Stimulated activated effector memory CD8-positive, alpha-beta T cell treated with anti-CD3 and anti-CD28 coated beads, Interleukin-12 subunit alpha, Interleukin-12 subunit beta, amount 100 ng/mL, for 72 hours (primary cell): ENCODE results near the gene GTF3C2.
"Not testable (repeated sequence)": the region's sequence is repeated elsewhere in the genome, so short reads cannot be mapped to it uniquely, and the experiment has no call there.

Experiments
- ATAC-seq: fragments of 150-1000 bp; cut with Tn5 transposase; 2 replicates; pipeline ENCODE4 v1.10.0; 2021
- DNase-seq, 2 donors: peaks; one replicate each; pipeline ENCODE4 v3.0.0; 2021 to 2022; ENCODE audit warnings: low spot score in 2 of 2
- H3K27ac Mint-ChIP-seq: one replicate; pipeline ENCODE4 v1.8.0; 2022; ENCODE audit warnings: mild to moderate bottlenecking, mixed read lengths
- H3K36me3 Mint-ChIP-seq: one replicate; pipeline ENCODE4 v1.8.0; 2022; ENCODE audit warnings: mild to moderate bottlenecking, mixed read lengths
- H3K4me1 Mint-ChIP-seq: one replicate; pipeline ENCODE4 v1.8.0; 2022; ENCODE audit warnings: mixed read lengths
- H3K4me3 Mint-ChIP-seq: one replicate; pipeline ENCODE4 v1.8.0; 2022; ENCODE audit warnings: mild to moderate bottlenecking, mixed read lengths
- H3K9me3 Mint-ChIP-seq: one replicate; pipeline ENCODE4 v1.8.0; 2022; ENCODE audit warnings: mixed read lengths

GTF3C2 gene

DNA sequence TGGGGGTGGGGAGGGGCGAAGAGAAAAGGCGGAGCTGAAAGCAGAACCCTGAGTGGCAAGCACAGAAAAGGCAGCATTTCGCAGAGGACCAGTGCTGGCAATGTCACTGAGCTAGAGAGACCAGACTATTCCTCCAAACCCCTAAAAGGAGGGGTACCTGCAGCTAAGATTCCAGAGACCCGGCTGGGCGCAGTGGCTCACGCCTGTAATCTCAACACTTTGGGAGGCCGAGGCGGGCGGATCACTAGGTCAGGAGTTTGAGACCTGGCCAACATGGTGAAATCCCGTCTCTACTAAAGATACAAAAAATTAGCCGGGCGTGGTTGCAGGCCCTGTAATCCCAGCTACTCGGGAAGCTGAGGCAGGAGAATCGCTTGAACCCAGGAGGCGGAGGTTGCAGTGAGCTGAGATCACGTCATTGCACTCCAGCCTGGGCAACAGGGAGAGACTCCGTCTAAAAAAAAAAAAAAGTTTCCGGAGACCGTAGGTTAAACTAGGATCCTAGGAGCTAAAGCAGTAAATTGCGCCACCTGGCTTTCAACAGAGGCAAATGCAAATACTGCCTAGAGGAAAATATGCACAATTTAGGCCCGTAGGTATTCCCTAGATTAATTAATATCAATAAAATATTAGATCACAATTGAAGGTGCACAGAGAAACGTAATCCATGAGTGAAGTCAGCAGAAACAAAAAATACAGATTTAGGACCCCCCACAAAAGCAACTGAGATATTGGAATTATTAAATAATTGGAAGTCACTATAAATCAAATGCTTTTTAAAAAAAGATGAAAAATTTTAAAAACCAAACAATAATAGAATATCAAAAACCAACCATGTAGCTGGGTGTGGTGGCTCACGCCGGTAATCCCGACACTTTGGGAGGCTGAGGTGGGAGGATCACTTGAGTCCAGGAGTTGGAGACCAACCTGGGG, 53.2 kb downstream of the GTF3C2 start:
- Mint-ChIP-seq H3K4me1 (peaks cover 12% of the 10 kb centered on the region), H3K27ac (no peak overlapping the region), H3K9me3 (no peaks in the 10 kb centered on the region), H3K36me3 (no peaks in the 10 kb centered on the region), H3K4me3 (peak overlapping the region; percentile 25)
- ATAC-seq (peak; percentile 62), DNase-seq (peak; percentile 17 to 65)

DNA sequence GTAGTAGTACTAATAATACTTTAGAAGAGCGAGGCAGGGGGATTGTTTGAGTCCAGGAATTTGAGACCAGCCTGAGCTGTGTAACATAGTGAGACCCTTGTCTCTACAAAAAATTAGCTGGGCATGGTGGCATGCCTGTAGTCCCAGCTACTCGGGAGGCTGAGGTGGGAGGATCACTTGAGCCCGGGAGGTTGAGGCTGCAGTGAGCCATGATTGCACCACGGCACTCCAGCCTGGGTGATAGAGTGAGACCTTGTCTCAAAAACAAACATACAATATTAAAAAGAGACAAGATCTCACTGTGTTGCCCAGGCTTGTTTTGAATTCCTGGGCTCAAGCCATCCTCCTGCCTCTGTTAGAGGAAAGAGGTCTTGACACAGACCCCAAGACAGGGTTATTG, 56.0 kb downstream of the GTF3C2 start:
- H3K4me1 Mint-ChIP-seq, H3K9me3 Mint-ChIP-seq, DNase-seq, H3K27ac Mint-ChIP-seq, ATAC-seq, H3K36me3 Mint-ChIP-seq, H3K4me3 Mint-ChIP-seq: not testable (repeated sequence)

DNA sequence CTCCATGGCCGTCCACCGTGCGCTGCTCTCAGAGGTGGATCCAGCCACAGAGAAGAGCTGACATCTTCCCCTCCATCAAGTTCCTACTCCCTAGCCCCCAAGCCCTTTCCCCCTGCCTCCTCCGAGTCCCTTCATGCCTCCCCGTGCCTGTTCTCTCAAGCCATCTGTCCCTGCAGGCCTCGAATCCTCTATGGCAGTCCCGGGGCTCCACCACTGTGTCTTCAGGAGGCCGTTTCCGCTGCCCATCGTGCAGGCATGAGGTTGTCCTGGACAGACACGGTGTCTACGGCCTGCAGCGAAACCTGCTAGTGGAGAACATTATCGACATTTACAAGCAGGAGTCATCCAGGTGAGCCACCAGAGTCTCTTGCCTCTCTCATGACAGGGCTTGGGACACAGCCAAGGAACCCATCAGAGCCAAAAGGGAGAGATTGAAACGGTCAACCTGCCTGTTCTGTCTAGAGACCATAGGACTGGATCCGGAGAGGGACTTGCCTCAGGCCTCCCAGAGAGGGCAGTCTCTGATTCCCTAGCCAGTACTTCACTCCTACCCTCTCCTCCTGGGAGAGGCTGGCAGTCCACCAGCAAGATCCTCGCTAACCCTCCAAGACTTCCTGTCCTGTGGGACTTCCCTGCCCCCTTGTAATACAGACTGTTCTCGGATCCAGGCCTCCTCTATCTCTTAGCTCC, 58.0 kb downstream of the GTF3C2 start:
- no peaks in the 10 kb centered on the region for H3K9me3 Mint-ChIP-seq
- H3K4me1 Mint-ChIP-seq: no peaks in the 10 kb centered on the region
- ATAC-seq (no peak), DNase-seq (no peak)
- no peak overlapping the region for H3K27ac Mint-ChIP-seq
- no peak overlapping the region for H3K4me3 Mint-ChIP-seq
- no peaks in the 10 kb centered on the region for H3K36me3 Mint-ChIP-seq

DNA sequence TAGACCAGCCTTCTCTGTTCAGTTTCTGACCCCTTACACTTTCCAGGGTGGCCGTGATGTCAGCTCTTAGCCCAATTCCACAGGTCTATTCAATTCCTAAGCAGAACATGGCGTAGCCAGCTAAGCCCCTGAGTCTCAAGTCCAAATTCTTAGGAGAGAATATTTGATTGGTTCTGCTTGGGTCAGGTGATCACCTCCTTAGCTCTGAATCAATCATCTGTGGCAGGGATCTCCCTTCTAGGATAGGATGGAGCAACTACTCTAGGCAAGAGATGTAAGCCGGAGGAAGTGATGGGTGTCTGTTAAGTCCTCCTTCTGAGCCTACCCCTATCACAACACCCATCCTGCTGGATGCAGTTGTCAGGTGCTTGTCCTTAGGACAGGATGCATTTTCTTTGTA, 59.4 kb downstream of the GTF3C2 start:
- Mint-ChIP-seq H3K27ac (no peak overlapping the region), H3K36me3 (no peaks in the 10 kb centered on the region), H3K4me3 (no peak overlapping the region), H3K4me1 (no peaks in the 10 kb centered on the region), H3K9me3 (no peaks in the 10 kb centered on the region)
- ATAC-seq (no peak), DNase-seq (no peak)

DNA sequence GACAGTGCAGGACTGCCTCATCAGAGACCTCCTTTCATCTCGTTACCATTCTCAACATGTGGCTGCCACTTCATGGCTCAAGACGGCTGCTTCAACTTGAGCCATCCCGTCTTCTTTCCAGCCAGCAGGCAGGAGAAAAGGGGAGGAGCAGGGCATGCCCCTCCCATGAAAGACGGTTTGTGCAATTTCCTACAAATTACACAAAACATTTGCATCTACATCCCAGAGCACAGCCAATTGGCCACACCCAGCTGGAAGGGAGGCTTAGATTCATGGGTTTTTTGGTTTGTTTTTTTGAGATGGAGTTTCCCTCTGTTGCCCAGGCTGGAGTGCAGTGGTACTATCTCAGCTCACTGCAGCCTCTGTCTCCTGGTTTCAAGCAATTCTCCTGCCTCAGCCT, 60.1 kb downstream of the GTF3C2 start:
- no peak overlapping the region for H3K27ac Mint-ChIP-seq
- no peak overlapping the region for H3K4me3 Mint-ChIP-seq
- no peaks in the 10 kb centered on the region for H3K36me3 Mint-ChIP-seq

DNA sequence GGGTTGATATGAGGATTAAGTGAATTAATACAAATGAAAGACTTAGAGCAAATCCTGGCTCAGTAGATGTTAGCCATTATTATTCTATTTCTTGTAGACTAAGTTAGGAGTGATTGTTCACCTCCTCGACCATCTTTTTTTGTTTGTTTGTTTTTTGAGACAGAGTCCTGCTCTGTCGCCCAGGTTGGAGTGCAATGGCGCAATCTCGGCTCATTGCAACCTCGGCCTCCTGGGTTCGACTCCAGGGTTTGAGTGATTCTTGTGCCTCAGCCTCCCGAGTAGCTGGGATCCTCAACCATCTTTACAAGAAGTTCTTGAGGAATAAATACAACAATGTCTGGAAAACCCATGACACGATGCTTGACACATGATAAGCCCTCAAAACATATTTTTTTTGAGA, 61.6 kb downstream of the GTF3C2 start:
- H3K27ac Mint-ChIP-seq: no peak overlapping the region
- DNase-seq: no peak
- H3K4me3 Mint-ChIP-seq: no peak overlapping the region
- no peaks in the 10 kb centered on the region for H3K9me3 Mint-ChIP-seq
- no peaks in the 10 kb centered on the region for H3K36me3 Mint-ChIP-seq
- ATAC-seq: no peak
- H3K4me1 Mint-ChIP-seq: no peaks in the 10 kb centered on the region

More for the DNA sequence above, 60.1 kb downstream of the GTF3C2 start:
- no peaks in the 10 kb centered on the region for H3K9me3 Mint-ChIP-seq
- ATAC-seq: no peak
- no peak for DNase-seq
- H3K4me1 Mint-ChIP-seq: no peaks in the 10 kb centered on the region

DNA sequence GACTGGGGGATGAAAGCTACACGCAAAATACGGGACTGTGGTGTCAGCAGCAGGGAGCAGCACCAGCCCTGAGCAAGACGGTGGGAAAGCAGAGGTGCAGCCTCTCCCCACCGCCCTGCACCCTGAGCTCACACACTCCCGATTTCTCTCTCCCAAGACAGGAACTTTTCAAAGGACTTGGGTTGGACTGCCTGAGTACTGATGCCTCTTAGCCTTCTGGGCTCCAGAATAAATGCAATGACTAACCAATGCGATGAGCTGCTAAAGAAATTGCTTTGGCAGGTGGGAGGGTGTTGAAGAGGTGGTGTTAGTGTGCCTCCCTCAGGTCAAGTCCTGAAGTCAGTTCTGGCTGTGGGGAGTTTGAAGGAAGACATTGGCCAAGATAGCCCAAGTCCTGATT, 64.7 kb downstream of the GTF3C2 start:
- no peak for DNase-seq
- H3K4me3 Mint-ChIP-seq: no peak overlapping the region
- H3K9me3 Mint-ChIP-seq: no peaks in the 10 kb centered on the region
- no peaks in the 10 kb centered on the region for H3K36me3 Mint-ChIP-seq
- no peak for ATAC-seq
- no peaks in the 10 kb centered on the region for H3K4me1 Mint-ChIP-seq
- H3K27ac Mint-ChIP-seq: no peak overlapping the region

DNA sequence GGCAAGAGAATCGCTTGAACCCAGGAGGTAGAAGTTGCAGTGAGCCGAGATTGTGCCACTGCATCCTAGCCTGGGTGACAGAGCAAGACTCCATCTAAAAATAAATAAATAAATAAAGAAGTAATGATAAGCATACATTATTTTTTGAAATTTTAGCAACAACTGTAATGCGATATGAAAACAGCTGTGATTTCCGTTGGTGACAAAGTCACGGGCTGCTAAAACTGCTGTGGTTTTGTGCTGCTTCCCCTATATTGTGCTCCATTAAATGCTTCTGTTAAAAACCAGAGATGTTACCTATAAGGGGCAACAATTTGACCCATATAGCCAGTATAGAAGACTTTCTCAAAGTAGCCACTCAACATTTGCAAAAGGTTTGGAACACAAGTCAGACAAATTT, 66.0 kb downstream of the GTF3C2 start:
- no peak for ATAC-seq
- Mint-ChIP-seq H3K9me3 (no peaks in the 10 kb centered on the region), H3K36me3 (no peaks in the 10 kb centered on the region), H3K27ac (no peak overlapping the region), H3K4me3 (no peak overlapping the region), H3K4me1 (no peaks in the 10 kb centered on the region)
- no peak for DNase-seq

DNA sequence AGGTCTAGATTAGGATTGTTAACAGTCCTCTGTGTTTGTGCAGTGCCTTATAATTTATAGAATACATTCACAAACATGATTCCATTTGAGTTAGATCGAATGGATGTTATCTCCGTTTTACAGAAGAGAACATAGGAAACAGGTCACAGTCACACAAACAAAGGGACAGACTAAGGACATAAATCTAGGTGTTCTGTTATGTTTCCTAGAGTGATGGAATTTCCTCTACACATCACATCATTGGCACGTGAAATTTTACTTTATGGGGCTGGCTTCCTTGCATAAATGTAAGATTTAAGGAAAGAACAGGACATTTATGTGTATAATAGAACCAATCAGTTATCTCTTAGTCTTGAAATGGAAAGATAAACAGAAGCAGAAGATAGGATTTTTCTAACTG, 68.0 kb downstream of the GTF3C2 start:
- no peaks in the 10 kb centered on the region for H3K9me3 Mint-ChIP-seq
- no peak for DNase-seq
- ATAC-seq: no peak
- no peaks in the 10 kb centered on the region for H3K4me1 Mint-ChIP-seq
- H3K36me3 Mint-ChIP-seq: no peaks in the 10 kb centered on the region
- no peak overlapping the region for H3K27ac Mint-ChIP-seq
- H3K4me3 Mint-ChIP-seq: no peak overlapping the region

DNA sequence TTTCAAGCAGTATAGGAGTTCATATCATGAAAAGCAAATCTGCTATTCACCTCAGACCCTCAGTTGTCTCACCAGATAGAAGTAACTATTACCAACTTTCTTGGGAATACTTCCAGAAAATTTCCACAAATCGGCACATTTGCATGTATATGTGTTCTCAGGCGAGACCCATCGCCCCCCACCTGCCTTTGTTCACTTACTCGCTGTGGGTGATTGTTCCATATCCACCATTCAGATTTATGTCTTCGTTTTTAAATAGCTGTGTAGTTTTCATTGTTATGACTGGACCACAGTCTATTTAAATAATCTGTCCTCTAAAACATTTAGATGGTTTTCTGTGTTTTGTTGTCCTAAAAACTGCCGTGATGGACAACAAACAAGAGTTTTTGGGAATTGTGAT, 71.1 kb downstream of the GTF3C2 start:
- DNase-seq (no peak), ATAC-seq (no peak)
- H3K36me3 Mint-ChIP-seq: no peaks in the 10 kb centered on the region
- no peak overlapping the region for H3K4me3 Mint-ChIP-seq
- no peaks in the 10 kb centered on the region for H3K4me1 Mint-ChIP-seq
- no peak overlapping the region for H3K27ac Mint-ChIP-seq
- no peaks in the 10 kb centered on the region for H3K9me3 Mint-ChIP-seq

DNA sequence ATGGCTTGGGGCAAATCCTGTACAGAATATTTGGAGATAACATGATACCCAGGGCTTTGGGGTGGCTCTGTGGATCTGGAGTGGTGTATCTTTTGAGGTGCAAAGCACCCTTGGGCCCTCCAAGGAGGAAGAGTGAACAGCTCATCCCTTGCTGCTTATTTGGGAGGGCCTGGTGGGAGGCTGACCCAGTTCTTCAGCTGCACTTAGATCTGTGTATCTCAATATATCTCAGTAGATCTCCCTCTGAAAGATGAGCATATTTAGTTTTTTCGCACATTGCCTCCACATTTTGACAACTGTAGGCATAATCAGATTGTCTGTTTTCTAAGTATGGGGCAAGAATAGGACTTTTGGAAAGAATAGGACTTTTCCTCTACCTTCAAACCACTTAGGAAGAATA, 71.6 kb downstream of the GTF3C2 start:
- no peak overlapping the region for H3K4me3 Mint-ChIP-seq
- no peaks in the 10 kb centered on the region for H3K36me3 Mint-ChIP-seq
- ATAC-seq (no peak), DNase-seq (no peak)
- no peaks in the 10 kb centered on the region for H3K9me3 Mint-ChIP-seq
- H3K27ac Mint-ChIP-seq: no peak overlapping the region
- H3K4me1 Mint-ChIP-seq: no peaks in the 10 kb centered on the region

DNA sequence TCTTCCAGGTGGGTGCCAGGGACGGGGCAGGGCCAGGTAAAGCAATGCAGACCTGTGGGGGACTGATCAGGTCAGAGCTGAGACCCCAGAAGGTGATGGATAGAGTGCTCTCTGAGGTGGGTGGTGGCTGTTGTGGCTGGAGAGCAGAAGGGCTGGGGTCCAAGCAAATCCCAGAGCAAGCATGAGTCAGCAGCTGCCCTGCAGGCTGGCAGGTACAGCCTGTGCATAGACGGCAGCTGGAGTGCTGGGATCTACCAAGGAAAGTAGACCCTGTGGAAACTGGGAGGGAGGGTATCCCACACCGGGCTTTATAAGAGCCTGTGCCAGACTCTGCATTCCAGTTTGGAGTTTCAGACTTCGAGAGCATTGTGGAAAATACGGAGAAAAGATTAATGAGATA, 73.7 kb downstream of the GTF3C2 start:
- Mint-ChIP-seq H3K27ac (no peak overlapping the region), H3K4me3 (no peak overlapping the region)

DNA sequence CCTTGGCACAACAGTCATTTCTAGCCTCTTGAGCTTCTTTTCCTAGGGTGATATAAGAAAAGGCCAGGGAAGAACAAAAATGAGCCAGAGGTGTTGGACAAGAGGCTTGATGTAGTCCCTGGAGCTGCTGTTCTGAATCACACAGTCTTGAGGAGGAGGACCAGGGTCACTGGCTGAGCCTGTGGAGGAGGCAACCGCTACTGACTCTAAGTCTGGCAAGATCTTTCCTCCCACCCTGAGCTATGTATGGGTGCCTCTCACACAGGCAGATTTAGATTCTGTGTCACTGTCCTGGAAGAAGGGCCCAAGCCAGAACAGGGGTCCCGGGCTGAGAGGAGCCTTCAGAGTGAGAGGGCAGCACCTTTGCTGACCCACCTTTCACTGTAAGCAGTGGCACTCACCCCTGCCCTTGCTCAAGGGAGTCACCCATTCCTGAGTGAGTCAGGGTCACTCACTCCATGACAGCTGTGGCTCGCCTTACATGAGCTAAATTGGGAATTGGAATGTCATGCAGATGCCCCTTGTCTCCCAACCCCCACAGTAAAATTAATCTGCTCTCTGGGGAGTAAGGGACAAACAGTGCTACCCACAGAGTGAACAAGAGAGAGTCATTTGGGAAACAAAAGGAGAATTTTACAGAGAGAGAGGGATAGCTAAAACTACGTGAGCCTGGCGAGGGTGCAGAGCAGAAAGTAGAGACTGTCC, 74.6 kb downstream of the GTF3C2 start, which contains the start of gene TRIM54:
Gene TRIM54 (plus strand): TSS at position 575 of the 705 bp plus-strand sequence. CDS start 303 bp downstream, outside the sequence.
- Mint-ChIP-seq H3K36me3 (no peaks in the 10 kb centered on the region), H3K4me1 (no peaks in the 10 kb centered on the region), H3K4me3 (no peak within 1 kb of the TSS), H3K27ac (no peak within 1 kb of the TSS), H3K9me3 (no peaks in the 10 kb centered on the region)
- ATAC-seq (peak; percentile 26), DNase-seq (no peak)

More for the DNA sequence above, 73.7 kb downstream of the GTF3C2 start:
- no peaks in the 10 kb centered on the region for H3K9me3 Mint-ChIP-seq
- no peaks in the 10 kb centered on the region for H3K4me1 Mint-ChIP-seq
- DNase-seq (no peak), ATAC-seq (no peak)
- H3K36me3 Mint-ChIP-seq: no peaks in the 10 kb centered on the region

DNA sequence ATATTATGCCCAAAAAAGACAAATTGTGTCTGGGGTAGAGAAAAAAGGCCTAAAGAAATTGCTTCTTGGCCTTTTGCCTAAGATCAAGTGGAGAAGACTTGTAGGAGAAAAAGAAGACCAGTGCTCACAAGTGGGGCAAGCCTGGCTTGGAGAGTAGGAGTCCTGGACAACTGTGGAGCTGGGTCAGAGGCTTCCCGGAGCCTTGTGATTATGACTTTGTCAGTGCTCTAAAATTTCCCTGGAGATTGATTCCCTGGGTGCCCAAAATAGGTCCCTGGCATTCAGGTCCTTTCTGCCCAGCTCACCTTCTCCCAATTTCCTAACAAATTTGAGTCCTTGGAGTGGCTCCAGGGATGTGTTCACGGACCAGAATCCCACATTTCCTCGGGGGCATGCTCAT, 75.1 kb downstream of the GTF3C2 start:
- no peak overlapping the region for H3K4me3 Mint-ChIP-seq
- H3K36me3 Mint-ChIP-seq: no peaks in the 10 kb centered on the region
- ATAC-seq (no peak), DNase-seq (no peak)
- no peaks in the 10 kb centered on the region for H3K9me3 Mint-ChIP-seq
- H3K27ac Mint-ChIP-seq: no peak overlapping the region
- no peaks in the 10 kb centered on the region for H3K4me1 Mint-ChIP-seq

DNA sequence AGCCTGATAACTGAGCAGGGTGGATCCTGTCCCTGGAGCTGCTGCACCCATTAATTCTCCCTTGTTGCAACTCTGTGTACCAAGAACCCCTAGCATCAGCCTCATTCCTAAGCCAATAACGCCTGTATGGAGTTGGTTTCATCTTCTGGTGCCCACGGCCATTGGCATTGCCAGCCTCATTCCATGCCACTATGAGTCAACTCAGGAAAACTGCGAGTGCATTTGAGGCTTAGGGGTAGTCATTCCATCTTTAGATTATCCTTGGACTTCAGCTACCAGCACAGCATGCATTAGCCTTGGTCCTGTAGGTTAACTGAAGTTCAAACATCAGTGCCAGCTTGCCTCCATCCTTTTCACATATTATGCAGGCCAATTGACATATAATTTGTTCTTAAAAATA, 75.7 kb downstream of the GTF3C2 start:
- ATAC-seq (no peak), DNase-seq (no peak)
- Mint-ChIP-seq H3K4me3 (no peak overlapping the region), H3K4me1 (no peaks in the 10 kb centered on the region), H3K27ac (no peak overlapping the region), H3K9me3 (no peaks in the 10 kb centered on the region), H3K36me3 (no peaks in the 10 kb centered on the region)
